GM21367 (cell line): ENCODE results near the gene TLK1.
"Not testable (repeated sequence)": the region's sequence is repeated elsewhere in the genome, so short reads cannot be mapped to it uniquely, and the experiment has no call there.

Experiments used
- ATAC-seq: cut with Tn5 transposase; IDR thresholded peaks from one replicate; pipeline ENCODE4 v1.9.1; 2021; ENCODE audit not compliant: unreplicated experiment

The TLK1 gene

DNA sequence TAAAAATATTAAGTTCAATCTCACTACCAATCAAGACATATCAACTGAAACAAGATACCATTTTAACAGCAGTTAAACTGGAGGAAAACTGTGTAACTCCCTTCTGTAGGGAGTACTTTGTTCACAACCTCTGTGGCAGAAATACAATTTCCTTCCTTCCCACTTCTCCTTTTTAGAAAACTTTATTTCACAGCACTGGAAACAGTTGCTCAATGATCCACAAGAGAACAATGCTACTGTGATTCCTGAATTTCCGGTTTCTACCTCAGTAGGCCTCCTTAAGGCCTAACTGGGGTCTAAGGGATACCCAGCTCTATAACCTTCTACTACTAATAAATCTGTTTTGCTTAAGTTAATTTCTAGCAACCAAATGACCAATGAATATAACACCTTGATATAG lies 14.1 kb downstream of the TLK1 start:
- ATAC-seq: no peak

- no peak for ATAC-seq
Measured at GRCh38 chr2:171146071-171146470, 14.6 kb downstream of the TLK1 start.

DNA sequence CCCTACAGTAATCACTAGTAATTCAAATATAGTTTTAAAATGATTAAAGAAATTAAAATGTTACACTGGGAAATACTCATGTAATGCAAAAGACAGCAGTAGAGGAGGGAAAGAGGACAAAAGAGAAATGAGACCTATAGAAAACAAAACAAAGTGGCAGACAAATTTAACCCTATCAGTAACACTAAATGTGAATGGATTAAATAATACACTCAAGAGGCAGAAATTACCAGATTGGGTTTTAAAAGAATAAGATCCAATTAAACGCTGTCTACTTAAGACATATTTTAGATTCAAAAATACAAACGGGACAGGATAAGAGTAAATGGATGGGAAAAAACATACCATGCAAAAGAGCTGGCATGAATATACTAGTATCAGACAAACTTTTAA lies 17.0 kb downstream of the TLK1 start:
- ATAC-seq: no peak

DNA sequence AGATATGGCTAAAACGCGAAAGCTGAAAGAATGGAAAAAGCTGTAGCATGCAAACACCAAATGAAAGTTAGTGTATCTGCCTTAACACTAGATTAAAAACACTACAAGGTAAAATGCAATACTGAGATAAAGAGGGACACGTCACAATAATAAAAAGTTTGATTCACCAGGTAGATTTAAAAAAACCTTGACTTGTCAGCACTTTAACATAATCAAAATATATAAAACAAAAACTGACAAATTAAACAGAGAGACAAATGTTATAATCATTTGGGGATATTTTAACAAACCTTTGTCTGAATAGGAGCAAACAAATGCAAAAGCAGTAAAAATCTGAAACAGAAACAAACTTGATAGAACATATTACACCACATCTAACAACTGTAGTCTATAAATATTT lies 18.3 kb downstream of the TLK1 start:
- no peak for ATAC-seq

GRCh38 chr2:171141320-171141719 lies 19.4 kb downstream of the TLK1 start:
- ATAC-seq: no peak

DNA sequence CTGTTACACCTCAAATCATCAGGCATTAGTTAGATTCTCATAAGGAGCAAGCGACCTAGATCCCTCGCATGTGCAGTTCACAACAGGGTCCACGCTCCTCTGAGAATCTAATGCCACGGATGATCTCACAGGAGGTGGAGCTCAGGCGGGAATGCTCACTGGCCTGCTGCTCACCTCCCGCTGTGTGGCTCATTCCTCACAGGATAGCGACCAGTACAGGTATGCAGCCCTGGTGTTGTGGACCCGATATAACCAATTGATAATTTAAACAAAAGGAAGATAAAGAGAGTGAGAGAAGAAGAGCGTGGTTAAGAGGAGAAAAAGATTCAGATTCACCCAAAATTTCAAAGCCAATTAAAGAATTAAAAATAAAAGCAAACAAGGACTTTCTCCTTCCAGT lies 20.8 kb downstream of the TLK1 start:
- no peak for ATAC-seq

GRCh38 chr2:171136024-171136423 lies 24.7 kb downstream of the TLK1 start:
- peak; percentile 62 for ATAC-seq

DNA sequence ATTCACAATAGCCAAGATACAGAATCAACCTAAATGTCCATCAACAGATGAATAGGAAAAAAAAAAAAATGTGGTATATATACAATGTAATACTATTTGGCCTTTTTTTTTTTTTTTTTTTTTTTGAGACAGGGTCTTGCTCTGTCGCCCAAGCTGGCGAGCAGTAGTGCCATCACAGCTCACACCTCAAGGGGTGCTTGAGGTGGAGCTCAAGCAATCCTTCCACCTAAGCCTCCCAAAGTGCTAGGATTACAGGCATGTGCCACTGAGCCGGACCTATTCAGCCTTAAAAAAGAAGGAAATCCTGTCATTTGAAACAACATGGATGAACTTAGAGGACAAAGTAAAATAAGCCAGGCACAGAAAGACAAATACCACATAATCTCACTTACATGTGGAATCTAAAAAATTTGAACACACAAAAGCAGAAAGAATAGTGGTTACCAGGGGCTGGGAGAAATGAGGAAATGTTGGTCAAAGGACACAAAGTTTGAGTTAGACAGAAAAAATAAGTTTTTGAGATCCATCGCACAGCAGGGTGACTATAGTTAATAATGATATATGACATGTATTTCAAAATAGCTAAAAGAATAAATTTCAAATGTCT lies 26.0 kb downstream of the TLK1 start:
- no peak for ATAC-seq

DNA sequence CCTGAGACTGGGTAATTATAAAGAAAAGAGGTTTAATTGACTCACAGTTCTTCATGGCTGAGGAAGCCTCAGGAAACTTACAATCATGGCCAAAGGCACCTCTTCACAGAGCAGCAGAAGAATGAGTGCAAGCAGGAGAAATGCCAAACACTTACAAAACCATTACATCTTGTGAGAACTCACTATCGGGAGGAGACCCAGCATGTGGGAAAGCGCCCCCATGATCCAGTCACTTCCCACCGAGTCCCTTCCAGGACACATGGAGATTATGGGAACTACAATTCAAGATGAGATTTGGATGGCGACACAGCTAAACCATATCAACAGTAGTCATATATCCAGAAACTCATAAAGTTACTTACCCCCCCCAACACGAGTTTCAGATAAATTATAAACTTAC lies 28.6 kb downstream of the TLK1 start:
- ATAC-seq: no peak

GRCh38 chr2:171128461-171128860 lies 32.2 kb downstream of the TLK1 start:
- ATAC-seq: no peak

DNA sequence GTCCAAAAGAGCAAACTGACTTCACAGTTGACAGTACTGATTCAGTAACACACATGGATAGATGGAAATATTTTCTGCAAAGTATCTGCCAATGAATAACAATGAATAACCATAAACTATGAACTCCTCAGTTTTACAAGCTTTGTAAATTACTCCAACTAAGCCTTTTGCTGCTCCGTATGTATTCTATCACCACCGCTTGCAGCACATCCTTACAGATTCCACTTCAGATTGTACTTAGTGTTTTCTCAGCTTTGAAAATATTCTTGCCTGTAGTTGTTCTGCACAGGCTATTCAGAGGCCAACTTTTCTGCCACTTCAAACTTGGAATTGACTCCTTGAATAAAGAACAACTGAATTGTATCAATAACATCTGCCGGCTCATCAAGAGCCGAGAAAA lies 36.2 kb downstream of the TLK1 start:
- no peak for ATAC-seq

- ATAC-seq: no peak
Measured at GRCh38 chr2:171109571-171109970, 51.1 kb downstream of the TLK1 start.

DNA sequence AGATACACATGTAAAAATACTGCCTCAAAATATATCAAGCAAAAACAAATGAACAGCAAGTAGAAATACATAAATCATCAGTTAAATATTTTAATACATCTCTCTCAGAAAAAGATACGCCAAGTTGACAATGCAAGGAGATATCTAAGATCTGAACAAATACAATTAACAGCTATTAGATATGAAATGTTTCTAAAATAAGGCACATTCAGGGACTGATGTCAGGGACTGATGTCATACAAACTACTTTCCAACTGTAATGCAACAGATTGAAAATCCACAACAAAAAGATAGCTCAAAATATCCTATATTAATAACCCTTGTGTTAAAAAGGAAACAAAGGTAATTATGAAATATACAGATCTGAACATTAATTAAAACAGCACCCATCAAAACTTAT lies 51.7 kb downstream of the TLK1 start:
- no peak for ATAC-seq

DNA sequence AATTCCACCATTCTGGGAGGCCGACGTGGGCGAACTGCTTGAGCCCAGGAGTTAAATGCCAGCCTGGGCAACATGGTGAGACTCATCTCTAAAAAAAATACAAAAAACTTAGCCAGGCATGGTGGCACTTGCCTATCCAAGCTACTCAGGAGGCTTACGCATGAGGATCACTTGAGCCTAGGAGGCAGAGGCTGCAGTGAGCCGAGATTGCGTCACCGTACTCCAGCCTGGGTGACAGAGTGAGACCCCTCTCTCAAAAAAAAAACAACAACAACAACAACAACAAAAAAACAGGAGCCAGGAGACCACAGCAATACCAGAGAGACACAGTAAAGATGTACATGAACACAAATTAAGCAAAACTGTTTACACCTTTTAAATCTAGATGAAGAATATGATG lies 52.9 kb downstream of the TLK1 start:
- no peak for ATAC-seq

GRCh38 chr2:171104379-171104778 lies 56.3 kb downstream of the TLK1 start:
- ATAC-seq: no peak

- no peak for ATAC-seq
Measured at GRCh38 chr2:171102802-171103201, 57.9 kb downstream of the TLK1 start.

GRCh38 chr2:171100370-171100769 lies 60.3 kb downstream of the TLK1 start:
- ATAC-seq: no peak

DNA sequence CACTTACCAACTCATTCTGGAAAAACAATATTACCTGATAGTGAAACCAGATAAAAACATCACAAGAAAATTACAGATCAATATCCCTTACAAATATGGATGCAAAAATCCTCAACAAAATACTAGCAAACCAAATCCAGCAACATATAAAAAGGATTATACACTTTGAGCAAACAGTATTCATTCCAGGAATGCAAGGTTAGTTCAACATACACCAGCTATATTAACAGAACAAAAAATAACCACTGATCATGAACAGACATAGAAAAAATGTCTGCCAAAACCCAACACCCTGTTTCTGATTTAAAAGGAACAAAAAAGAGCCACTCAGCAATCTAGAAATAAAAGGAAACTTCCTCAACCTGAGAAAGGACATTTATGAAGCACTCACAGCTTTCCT lies 62.1 kb downstream of the TLK1 start:
- ATAC-seq: no peak

DNA sequence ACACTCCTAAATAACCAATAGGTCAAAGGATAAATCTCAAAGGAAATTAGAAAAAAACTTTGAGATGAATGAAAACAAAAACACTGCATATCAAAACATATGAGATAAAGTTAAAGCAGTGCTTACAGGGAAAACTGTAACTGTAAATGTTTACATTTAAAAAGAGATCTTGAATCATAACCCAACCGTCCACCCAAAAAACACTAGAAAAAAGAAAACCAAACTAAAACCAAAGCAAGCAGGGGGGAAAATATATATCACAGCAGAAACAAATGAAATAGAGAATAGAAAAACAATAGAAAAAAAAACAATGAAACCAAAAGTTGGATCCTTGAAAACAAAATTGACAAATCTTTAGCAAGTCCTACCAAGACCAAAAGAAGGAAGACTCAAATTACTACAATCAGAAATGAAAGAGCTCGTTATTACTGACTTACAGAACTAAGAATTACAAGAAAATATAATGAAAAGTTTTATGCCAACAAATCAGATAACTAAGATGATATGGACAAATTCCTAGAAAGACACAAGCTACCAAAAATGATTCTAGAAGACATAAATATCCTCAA lies 65.6 kb downstream of the TLK1 start:
- no peak for ATAC-seq

DNA sequence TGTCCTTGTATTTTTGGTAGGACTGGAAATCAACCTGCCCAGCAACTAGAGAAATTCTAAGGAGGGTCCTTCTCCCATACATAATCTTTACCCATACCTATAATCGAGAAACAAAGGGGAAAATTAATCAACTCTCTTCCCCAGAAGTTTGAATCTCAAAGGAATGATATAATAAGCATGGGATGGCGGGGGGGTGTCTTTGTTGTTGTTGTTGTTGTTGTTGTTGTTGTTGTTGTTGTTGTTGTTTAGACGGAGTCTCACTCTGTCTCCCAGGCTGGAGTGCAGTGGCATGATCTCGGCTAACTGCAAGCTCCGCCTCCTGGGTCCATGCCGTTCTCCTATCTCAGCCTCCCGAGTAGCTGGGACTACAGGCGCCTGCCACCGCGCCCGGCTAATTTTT lies 69.2 kb downstream of the TLK1 start:
- not testable (repeated sequence) for ATAC-seq

DNA sequence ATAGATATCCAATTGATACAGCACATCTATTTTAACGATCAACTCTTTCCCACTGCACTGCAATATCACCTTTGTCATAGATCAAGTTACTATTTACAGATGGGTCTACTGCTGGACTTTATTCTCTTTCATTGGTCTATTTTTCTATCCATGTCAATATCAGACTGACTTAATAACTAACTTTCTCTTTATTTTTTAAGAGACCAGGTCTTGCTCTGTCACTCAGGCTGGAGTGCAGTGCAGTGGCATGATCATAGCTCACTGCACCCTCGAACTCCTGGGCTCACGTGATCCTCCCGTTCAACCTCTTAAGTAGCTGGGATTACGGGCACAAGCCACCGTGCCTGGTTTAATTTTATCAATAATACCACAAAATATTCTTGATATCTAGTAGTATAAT lies 71.2 kb downstream of the TLK1 start:
- ATAC-seq: no peak

DNA sequence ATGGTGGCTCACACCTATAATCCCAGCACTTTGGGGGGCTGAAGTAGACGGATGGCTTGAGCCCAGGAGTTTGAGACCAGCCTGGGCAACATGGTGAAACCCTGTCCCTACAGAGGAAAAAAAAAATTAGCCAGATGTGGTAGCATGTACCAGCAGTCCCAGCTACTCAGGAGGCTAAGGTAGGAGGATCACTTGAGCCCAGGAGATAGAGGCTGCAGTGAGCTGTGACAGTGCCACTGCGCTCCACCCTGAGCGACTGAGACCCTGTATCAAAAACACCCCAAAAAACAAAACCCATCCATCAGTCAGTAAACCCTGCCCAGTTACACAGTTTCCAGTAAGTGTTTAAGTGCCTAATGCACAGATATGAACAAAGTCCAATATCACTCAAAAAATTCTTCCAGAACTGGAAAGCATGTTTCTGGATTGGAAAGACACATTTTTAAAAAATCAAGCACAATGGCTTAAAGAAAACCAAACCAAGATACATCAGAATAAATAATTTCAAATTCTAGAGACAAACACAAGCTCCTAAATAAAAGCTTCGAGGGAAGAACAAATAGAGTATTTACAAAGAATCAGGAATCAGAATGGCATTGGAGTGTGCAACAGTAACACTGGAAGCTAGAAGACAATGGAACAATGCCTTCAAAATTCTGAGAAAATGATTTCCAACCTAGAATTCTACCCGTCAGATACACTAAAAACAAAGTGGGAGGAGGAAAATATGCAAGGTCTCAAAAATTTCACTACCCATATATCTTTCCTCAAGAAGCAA lies 72.4 kb downstream of the TLK1 start:
- no peak for ATAC-seq

DNA sequence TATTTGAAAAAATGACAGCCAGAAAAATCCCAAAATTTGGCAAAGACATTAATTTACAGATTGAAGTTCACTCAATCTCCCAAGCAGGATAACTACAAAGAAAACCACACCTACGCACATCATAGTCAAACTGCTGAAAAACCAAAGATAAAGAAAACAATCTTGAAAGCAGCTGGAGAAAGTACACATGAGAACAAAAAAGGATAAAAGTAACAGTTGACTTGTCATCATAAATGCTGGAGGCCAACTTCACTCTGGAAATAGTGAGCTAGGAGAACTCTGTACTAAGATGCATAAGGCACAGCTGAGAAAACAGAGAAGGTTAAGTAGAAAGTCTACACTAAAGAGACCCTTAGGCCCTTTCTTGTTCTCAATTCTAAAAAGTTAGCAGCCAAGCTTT lies 73.1 kb downstream of the TLK1 start:
- no peak for ATAC-seq
